Cardiac muscle cell (in vitro differentiated cells and primary cell): ENCODE measurements around the gene SPG7. TPM values are rescaled to one million over a fixed set of nuclear protein-coding genes. Genes with fewer than 3 reads are reported as not detected.

Source experiments
- DNase-seq, 2 donors: peaks; one replicate each; pipeline versions ENCODE4 v3.0.0 to v3.0.0-alpha.2; 2010 to 2017; ENCODE audit warnings: low read depth in 1 of 2, low spot score in 1 of 2
- H3K27ac ChIP-seq: fragments of 200-600 bp; sonication (generic); 2 replicates; pipeline ENCODE4 v1.5.1; 2016
- H3K27me3 ChIP-seq: fragments of 200-600 bp; sonication (generic); 2 replicates; pipeline ENCODE4 v1.6.0; 2016; ENCODE audit warnings: control low read depth
- H3K36me3 ChIP-seq: fragments of 200-600 bp; sonication (generic); 2 replicates; pipeline ENCODE4 v1.5.1; 2016; ENCODE audit warnings: control low read depth
- H3K4me1 ChIP-seq: fragments of 200-600 bp; sonication (generic); 2 replicates; pipeline ENCODE4 v1.8.1; 2017; ENCODE audit warnings: low read depth, mild to moderate bottlenecking, mixed run types
- H3K4me3 ChIP-seq: fragments of 200-600 bp; sonication (generic); 2 replicates; pipeline ENCODE4 v1.5.1; 2016; ENCODE audit warnings: mild to moderate bottlenecking
- H3K9me3 ChIP-seq: fragments of 200-600 bp; sonication (generic); 2 replicates; pipeline ENCODE4 v1.5.1; 2017; ENCODE audit warnings: low read depth, mild to moderate bottlenecking, control low read depth
- CTCF ChIP-seq: IDR thresholded peaks from 2 replicates; pipeline ENCODE4 v1.5.1; 2012; ENCODE audit warnings: low read depth, mild to moderate bottlenecking, low read length
- polyA plus RNA-seq: library from polyadenylated mRNA; unstranded; fragments of >200 nt; fragmentation: Nextera tagmentation; extraction: Ambion mirVana; gene quantifications from 2 replicates; pipeline ENCODE4 v1.2.1, GENCODE V29; 2016
- total RNA-seq: library from RNA; depleted of rRNA; stranded (reverse); fragments of >200 nt; gene quantifications from 2 replicates; pipeline ENCODE4 v1.2.3, GENCODE V29; 2016

The SPG7 gene
- total and polyA plus RNA-seq, 2 experiments from 2014 or later = 110 to 248 TPM

- no peak for TF ChIP-seq CTCF
- no peaks in the 10 kb centered on the region for H3K27me3 ChIP-seq
- H3K27ac ChIP-seq = peak overlapping the region; percentile 65
- H3K4me3 ChIP-seq = no peak overlapping the region
- H3K9me3 ChIP-seq = no peaks in the 10 kb centered on the region
- DNase-seq = peak in 1 of 2 donors; percentile 40
- peaks cover 24% of the 10 kb centered on the region for H3K4me1 ChIP-seq
- no peaks in the 10 kb centered on the region for H3K36me3 ChIP-seq
These were observed 91.7 kb downstream of the SPG7 start for GRCh38 chr16:89599902-89600301.

GRCh38 chr16:89600427-89600826, 92.2 kb downstream of the SPG7 start:
- no peak for TF ChIP-seq CTCF
- peak overlapping the region; percentile 65 for H3K27ac ChIP-seq
- H3K36me3 ChIP-seq = no peaks in the 10 kb centered on the region
- no peaks in the 10 kb centered on the region for H3K27me3 ChIP-seq
- H3K4me1 ChIP-seq = peaks cover 24% of the 10 kb centered on the region
- H3K4me3 ChIP-seq = no peak overlapping the region
- H3K9me3 ChIP-seq = no peaks in the 10 kb centered on the region
- DNase-seq = no peak

- Histone ChIP-seq H3K9me3 (no peaks in the 10 kb centered on the region), H3K27ac (no peak overlapping the region), H3K27me3 (no peaks in the 10 kb centered on the region), H3K4me1 (peaks cover 24% of the 10 kb centered on the region), H3K4me3 (no peak overlapping the region), H3K36me3 (no peaks in the 10 kb centered on the region)
- no peak for DNase-seq
- TF ChIP-seq CTCF = no peak
These were observed 92.8 kb downstream of the SPG7 start for GRCh38 chr16:89600956-89601355.

GRCh38 chr16:89601906-89602272, 93.7 kb downstream of the SPG7 start:
- TF ChIP-seq CTCF = no peak
- Histone ChIP-seq H3K9me3 (no peaks in the 10 kb centered on the region), H3K4me3 (no peak overlapping the region), H3K4me1 (peaks cover 24% of the 10 kb centered on the region), H3K36me3 (no peaks in the 10 kb centered on the region), H3K27me3 (no peaks in the 10 kb centered on the region), H3K27ac (no peak overlapping the region)
- DNase-seq = no peak

GRCh38 chr16:89602273-89602951, 94.2 kb downstream of the SPG7 start:
- H3K9me3 ChIP-seq = no peaks in the 10 kb centered on the region
- H3K27me3 ChIP-seq = no peaks in the 10 kb centered on the region
- peaks cover 24% of the 10 kb centered on the region for H3K4me1 ChIP-seq
- no peak for TF ChIP-seq CTCF
- no peaks in the 10 kb centered on the region for H3K36me3 ChIP-seq
- peak; percentile 44 to 89 for DNase-seq
- H3K27ac ChIP-seq = no peak overlapping the region
- no peak overlapping the region for H3K4me3 ChIP-seq
